ENCODE data around the gene DAGLA. TPM values are rescaled to one million over a fixed set of nuclear protein-coding genes. Genes with fewer than 3 reads are reported as not detected.
A peak's percentile ranks its signal among the peaks of the same experiment; 100 is the strongest.

Gene DAGLA
- total RNA-seq, 1 donor from 2014 or later: 1.1 TPM

- DNase-seq: no peak
Measured at GRCh38 chr11:61711037-61711436, 30.8 kb downstream of the DAGLA start.

DNA sequence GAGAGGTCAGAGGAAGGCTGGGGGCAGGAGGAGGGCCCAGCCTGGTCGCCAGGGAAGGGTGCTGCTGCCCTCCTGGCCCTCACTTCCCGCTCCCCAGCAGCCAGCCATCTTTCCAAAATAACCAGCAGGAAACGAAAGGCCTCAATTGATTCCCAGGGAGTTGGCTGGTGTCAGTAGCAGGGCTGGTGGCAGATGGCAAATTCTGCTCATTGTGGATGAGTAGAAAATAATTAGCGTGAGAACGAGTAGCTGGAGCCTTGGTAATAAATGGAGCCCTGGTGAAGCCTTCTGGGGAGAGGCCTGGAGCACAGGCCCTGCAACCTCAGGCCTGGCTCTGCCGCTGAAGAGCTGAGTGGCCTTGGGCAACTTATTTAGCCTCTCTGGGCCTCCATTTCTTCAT lies 31.3 kb downstream of the DAGLA start:
- no peak for DNase-seq

DNA sequence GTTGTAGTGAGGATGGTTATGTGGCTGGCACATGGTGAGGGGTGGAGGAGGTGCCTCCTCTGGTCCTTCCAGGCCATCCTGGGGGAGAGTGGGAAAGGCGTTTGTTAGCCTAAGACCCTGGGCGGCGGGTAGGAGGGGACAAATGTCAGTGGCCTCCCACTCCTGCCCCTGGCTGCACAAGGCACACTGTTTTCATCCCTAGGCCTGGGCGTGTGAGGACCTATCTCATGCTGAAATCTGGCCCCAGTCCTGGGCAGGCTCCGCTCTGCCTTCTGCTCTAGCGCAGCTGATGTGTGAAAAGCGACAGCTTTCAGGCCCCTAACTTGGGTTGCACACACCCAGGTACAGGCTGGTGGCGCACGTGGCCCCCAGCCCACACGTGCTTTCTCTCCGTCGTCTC lies 32.1 kb downstream of the DAGLA start:
- no peak for DNase-seq

- DNase-seq: no peak
Measured at GRCh38 chr11:61712846-61713245, 32.7 kb downstream of the DAGLA start.

GRCh38 chr11:61713464-61713863 lies 33.3 kb downstream of the DAGLA start:
- DNase-seq: no peak

DNA sequence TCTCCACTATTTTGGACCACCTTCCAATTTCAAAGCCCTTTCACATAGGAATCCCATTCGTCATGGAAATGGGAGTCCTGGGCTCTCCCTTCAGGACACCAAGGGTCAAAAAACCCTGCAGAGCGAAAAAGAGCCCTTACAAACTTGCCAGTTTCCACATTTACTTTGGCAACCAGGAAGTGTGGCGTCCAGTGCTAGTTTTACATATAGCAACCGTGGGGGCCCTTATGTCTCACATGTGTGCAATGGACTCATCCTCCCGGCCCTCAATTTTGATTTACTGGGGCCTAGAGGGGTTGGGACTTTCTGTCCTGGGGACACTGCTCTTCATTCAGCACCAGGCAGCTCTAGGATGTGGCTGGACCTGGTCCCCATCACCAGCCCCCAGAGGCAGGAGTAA lies 33.7 kb downstream of the DAGLA start:
- DNase-seq: no peak

- DNase-seq: no peak
Measured at GRCh38 chr11:61714316-61714715, 34.1 kb downstream of the DAGLA start.

DNA sequence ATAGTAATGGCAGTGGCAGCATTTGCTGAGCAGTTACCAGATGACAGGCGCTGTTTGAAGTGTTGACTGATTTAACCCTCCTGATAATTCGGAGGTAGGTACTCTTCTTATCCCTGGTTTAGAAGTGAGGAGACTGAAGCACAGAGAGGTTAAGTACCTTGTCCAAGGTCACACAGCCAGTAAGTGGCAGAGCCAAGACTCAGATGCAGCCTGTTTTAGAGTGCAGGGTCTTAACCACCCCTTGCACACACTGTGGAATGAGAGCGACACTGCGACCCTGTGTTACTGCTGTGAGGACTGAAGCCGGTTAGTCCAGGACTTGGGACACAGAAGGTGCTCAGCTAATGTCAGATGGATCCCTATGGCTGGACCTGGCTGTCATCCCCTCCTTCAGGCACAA lies 34.7 kb downstream of the DAGLA start:
- DNase-seq: no peak

- DNase-seq: no peak
Measured at GRCh38 chr11:61715867-61716266, 35.7 kb downstream of the DAGLA start.

DNA sequence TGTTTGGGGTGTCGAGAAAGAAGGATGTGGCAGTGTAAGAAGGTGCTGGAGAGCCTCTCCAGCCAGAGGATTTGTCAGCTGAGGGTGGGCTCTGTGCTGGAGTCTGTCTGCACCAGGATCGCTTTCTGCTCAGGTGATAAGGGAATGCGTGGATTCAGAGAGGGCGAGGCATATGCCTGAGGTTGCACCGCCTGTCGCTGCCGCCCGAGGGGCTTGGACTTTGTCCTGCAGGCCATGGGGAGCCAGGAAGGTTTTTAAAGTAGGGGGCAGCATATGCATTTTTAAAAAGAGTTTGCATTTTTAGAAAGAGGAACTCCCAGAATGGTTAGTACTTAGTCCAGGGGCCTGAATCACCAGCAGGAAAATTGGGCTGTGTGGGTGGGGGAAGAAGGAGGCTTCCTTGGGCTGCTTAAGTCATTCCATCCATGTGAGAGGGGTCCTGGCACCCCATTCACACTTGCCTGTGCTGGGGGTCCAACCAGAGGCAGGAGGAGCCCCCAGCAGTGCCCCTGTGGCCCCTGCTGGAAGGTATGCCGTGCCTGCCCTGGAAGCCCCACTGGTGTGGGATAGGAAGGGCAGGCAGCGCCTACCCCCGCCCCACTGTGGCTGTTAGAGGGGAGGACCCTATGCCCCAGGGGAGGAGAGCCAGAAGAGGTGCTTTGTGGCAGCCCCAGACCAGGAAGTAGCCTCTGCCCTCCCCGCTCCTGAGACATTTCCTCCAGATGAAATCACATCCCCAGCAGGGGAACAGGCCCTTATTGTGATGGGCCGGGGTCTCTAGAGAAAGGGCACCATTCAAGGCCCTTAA lies 36.5 kb downstream of the DAGLA start:
- no peak for DNase-seq

- no peak for DNase-seq
Measured at GRCh38 chr11:61717286-61718033, 37.3 kb downstream of the DAGLA start.

DNA sequence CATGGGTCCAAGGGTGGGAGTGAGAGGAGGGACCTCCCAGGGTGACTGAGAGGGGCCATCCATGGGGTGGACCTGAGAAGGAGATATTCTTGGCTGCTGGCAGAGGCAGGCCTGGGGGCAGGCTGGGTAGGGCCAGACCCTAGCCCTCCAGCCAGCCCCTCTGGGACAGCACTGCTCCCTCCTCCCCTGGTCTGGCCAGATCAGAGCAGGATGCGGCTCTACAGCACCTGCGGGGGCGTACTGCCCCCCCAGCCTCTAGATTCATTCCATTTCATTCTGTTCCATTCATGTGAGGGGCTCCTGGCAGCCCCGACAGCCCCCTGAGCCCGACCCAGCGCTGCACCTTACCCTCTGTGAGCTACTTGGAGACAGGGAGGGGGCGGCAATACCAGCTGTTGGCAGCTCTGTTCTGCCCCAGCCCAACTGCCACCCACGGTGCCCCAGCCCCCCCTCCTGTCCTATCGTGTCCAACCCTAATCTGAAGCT lies 37.9 kb downstream of the DAGLA start:
- no peak for DNase-seq

DNA sequence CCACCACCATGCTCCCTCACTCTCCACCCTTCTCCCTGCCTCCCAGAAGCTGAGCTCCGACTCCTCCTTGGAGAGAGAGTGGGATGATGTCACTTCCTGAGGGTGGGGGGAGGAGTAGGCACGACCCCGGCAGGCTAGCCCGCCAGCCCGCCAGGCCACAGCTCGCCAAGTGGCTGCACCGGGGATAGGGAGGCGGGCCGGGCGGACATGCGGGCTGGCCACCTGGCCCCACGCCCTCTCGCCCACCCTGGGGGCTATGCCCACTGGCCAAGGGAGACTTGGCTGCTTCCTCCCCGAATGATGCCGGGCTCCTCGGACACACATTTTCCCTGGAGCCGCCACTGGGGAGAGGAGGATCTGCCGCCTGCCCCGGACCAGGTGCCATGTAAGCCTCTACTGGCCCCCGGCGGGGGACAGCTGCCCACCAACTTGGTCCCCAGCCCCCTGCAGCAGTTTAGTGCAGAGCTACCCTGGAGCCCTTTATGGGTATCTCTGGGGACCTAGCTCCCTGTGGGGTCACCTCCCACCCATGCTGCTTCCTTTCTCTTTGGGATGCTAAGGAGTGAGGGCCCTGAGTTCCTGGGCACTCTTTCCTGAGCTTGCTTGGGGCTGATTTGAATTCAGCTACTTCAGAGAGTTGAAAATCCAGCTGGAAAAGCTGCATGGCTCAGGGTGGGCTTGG lies 38.6 kb downstream of the DAGLA start:
- DNase-seq: peak; percentile 57

DNA sequence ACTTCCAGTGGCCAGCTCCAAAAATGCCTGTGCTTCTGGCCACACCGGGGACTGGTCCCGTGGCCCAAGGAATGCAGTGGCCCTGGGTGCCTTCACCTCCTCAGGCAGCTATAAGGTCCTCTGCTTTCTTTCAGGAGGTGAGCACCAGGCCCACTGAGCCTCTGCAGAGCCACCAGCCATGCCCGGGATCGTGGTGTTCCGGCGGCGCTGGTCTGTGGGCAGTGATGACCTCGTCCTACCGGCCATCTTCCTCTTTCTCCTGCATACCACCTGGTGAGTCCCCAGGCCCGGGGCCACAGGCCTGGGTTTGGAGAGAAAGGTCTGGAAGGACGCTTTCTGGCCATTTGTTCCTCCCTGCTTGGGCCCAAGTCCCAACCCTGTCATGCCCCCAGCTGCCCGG lies 39.8 kb downstream of the DAGLA start:
- DNase-seq: no peak

DNA sequence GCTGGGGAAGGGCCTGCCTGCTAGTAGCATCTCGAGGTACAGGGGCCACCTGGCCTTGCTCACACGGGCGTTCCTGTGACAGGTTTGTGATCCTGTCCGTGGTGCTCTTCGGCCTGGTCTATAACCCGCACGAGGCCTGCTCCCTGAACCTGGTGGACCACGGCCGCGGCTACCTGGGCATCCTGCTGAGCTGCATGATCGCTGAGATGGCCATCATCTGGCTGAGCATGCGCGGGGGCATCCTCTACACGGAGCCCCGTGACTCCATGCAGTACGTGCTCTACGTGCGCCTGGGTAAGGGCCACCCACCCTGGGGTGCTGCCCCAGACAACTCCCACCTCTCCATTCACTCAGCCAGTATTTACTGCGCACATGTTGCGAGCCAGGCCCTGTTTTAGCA lies 40.4 kb downstream of the DAGLA start:
- DNase-seq: no peak

- no peak for DNase-seq
Measured at GRCh38 chr11:61724437-61724836, 44.2 kb downstream of the DAGLA start.

DNA sequence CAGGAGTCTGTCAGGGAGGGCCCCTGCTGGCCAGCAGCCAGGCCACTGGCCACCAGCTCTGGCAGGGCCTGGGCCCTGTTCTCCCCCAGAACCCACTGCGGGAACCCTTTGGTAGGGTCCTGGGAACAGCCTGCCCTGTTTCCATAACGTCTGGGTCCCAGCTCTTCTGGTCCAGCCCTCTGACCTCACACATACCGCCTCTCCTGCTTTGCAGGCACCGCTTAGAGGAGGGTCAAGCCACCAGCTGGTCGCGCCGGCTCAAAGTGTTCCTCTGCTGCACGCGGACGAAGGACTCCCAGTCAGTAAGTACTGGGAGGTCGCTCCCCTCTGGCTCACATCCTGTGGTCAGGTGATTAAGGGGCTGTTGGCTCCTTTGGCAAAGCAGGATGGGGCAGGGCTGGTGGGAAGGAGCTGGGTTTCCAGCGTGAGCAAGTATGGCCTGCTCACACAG lies 45.6 kb downstream of the DAGLA start:
- no peak for DNase-seq

DNA sequence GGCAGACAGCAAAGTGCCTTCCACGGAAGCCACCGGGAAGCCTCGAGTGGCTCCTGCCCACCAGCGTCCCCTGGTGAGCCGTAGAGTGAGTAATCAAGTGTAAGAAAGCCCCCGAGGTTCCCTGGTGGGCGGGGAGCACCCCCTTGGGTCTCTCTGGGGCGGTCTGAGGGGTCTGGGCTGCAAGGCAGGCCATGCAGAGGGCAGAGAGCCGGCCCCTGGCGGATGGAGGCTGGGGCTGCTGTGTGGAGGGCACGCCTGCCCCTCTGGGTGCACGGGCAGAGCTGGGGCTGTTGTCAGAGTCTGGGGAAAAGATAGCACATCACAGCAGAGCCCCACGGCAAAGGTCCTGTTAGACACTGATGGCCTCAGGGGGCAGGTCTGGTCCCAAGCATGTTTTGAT lies 46.6 kb downstream of the DAGLA start:
- no peak for DNase-seq

DNA sequence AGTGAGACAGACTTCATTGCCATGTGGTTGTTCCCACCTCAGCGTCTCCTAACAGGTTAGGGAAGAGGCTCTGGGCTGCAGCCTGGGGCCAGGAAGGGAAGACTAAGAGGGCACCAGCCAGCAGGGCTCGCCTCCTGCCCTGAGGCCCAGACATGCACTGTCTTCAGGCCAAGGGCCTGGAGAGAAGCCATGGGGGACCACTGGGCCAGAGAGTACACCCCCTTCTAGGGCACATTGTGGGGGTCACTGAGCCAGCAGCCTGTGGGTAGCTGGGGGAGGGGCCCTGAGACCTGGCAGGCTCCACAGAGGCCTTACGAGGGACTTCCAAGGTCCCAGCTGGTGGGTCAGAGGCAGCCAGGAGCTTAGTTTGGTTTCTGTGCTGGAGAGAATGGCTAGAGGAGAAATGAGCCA lies 47.2 kb downstream of the DAGLA start:
- no peak for DNase-seq

- DNase-seq: no peak
Measured at GRCh38 chr11:61728066-61728939, 48.1 kb downstream of the DAGLA start.

GRCh38 chr11:61728940-61729219 lies 48.7 kb downstream of the DAGLA start:
- no peak for DNase-seq
